ENCODE measurements around the gene OR10AG1. TPM values are rescaled to one million over a fixed set of nuclear protein-coding genes. Genes with fewer than 3 reads are reported as not detected.

OR10AG1 gene
- total RNA-seq, 1 experiment from 2014 or later: not detected

GRCh38 chr11:55949330-55949729, 20.4 kb downstream of the OR10AG1 start:
- no peak for DNase-seq
- Histone ChIP-seq H3K4me1 (ENCODE audit: low read length) (no peaks in the 10 kb centered on the region), H3K9me3 (ENCODE audit: low read length) (0 out of 2 replicates have a peak, but pooled peaks cover 4% of the 10 kb centered on the region), H4K20me1 (ENCODE audit: insufficient read depth, low read depth, low read length) (no peaks in the 10 kb centered on the region), H3K9ac (ENCODE audit: low read length) (no peak overlapping the region), H3K27me3 (ENCODE audit: low read length) (no peaks in the 10 kb centered on the region), H3K27ac (ENCODE audit: low read length) (no peak overlapping the region), H3K4me2 (ENCODE audit: low read depth, low read length, poor library complexity, severe bottlenecking) (no peak overlapping the region), H3K9me2 (replicated peaks; ENCODE audit: insufficient read depth, low read length) (no peaks in the 10 kb centered on the region), H2AFZ (ENCODE audit: low read length) (no peak overlapping the region), H3K79me2 (ENCODE audit: low read length) (no peaks in the 10 kb centered on the region), H3K36me3 (ENCODE audit: insufficient read depth, low read length) (no peaks in the 10 kb centered on the region), H3K4me3 (ENCODE audit: low read length) (no peak overlapping the region)

DNA sequence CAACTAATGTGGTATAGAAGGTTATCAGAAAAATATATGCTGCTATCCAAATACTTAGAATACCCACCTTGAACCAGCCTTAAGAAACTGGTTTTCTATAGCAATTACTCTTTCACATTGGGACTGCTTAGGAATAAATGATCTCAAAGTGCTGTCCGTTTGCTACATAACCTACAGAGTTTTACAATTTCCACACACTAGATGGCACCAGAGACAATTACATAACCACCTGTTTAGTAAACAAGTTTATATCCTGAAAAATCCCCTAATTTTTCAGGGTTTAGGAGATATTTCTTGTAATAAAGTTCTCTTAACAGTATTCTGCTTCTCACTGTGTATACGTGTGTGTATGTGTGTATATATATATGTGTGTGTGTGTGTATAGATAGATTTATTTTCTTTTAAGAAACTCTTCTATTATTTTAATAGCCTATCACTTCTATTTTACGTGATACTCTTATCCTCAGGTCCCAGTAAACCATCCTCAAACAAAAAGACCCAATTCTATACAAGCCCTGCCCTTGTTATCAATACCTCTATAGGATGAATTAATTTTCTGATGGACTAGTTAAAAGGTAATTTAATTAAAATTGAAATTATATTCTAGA, 26.9 kb downstream of the OR10AG1 start:
- no peaks in the 10 kb centered on the region for H3K36me3 ChIP-seq (ENCODE audit: insufficient read depth, low read length)
- H3K9me2 ChIP-seq (replicated peaks; ENCODE audit: insufficient read depth, low read length): no peaks in the 10 kb centered on the region
- no peaks in the 10 kb centered on the region for H3K9me3 ChIP-seq (ENCODE audit: low read length)
- no peaks in the 10 kb centered on the region for H3K4me1 ChIP-seq (ENCODE audit: low read length)
- H3K79me2 ChIP-seq (ENCODE audit: low read length): no peaks in the 10 kb centered on the region
- no peak overlapping the region for H3K4me2 ChIP-seq (ENCODE audit: low read depth, low read length, poor library complexity, severe bottlenecking)
- H3K9ac ChIP-seq (ENCODE audit: low read length): no peak overlapping the region
- H3K27me3 ChIP-seq (ENCODE audit: low read length): no peaks in the 10 kb centered on the region
- H3K4me3 ChIP-seq (ENCODE audit: low read length): no peak overlapping the region
- peak; percentile 74 for DNase-seq
- H4K20me1 ChIP-seq (ENCODE audit: insufficient read depth, low read depth, low read length): no peaks in the 10 kb centered on the region
- H2AFZ ChIP-seq (ENCODE audit: low read length): no peak overlapping the region
- no peak overlapping the region for H3K27ac ChIP-seq (ENCODE audit: low read length)

GRCh38 chr11:55936300-55936699, 33.4 kb downstream of the OR10AG1 start, which contains the start of gene OR5I1:
OR5I1 (minus strand) TSS chr11:55936400; CDS start chr11:55936400, 0 bp downstream.
- Histone ChIP-seq H3K36me3 (ENCODE audit: insufficient read depth, low read length) (no peaks in the 10 kb centered on the region), H3K27ac (ENCODE audit: low read length) (no peak within 1 kb of the TSS), H3K4me1 (ENCODE audit: low read length) (no peaks in the 10 kb centered on the region), H3K9me2 (replicated peaks; ENCODE audit: insufficient read depth, low read length) (no peaks in the 10 kb centered on the region), H3K79me2 (ENCODE audit: low read length) (no peaks in the 10 kb centered on the region), H3K4me2 (ENCODE audit: low read depth, low read length, poor library complexity, severe bottlenecking) (no peak within 1 kb of the TSS), H3K9me3 (ENCODE audit: low read length) (peaks cover 13% of the 10 kb centered on the region), H3K27me3 (ENCODE audit: low read length) (no peaks in the 10 kb centered on the region), H2AFZ (ENCODE audit: low read length) (no peak within 1 kb of the TSS), H3K9ac (ENCODE audit: low read length) (no peak within 1 kb of the TSS), H4K20me1 (ENCODE audit: insufficient read depth, low read depth, low read length) (no peaks in the 10 kb centered on the region), H3K4me3 (ENCODE audit: low read length) (no peak within 1 kb of the TSS)
- DNase-seq: no peak

DNA sequence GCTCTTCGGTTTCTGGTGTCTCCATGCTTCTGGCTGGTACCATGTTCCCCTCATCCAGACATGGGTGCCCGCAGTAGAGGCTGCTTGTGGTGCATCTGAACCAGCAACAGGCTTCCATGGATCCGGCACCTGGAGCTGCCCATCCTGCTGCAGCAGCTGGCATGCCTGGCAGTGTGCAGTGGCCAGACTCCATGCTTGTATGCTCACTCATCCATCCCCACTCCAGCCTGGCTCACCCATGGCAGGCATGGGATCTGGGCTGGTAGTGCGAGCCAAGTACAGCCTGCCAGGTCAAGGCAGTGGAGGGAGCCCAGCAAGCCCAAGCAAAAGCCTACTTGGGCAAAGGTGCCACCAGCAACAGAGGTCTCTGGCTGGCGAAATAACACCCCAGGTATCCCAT, 49.2 kb downstream of the OR10AG1 start:
- H3K79me2 ChIP-seq (ENCODE audit: low read length): no peaks in the 10 kb centered on the region
- H3K36me3 ChIP-seq (ENCODE audit: insufficient read depth, low read length): no peaks in the 10 kb centered on the region
- H4K20me1 ChIP-seq (ENCODE audit: insufficient read depth, low read depth, low read length): no peaks in the 10 kb centered on the region
- peaks cover 14% of the 10 kb centered on the region; the same call in 1 of the 2 replicates for H3K9me3 ChIP-seq (ENCODE audit: low read length)
- no peak overlapping the region for H3K27ac ChIP-seq (ENCODE audit: low read length)
- no peaks in the 10 kb centered on the region for H3K4me1 ChIP-seq (ENCODE audit: low read length)
- no peaks in the 10 kb centered on the region for H3K27me3 ChIP-seq (ENCODE audit: low read length)
- H3K9ac ChIP-seq (ENCODE audit: low read length): no peak overlapping the region
- DNase-seq: no peak
- H3K4me2 ChIP-seq (ENCODE audit: low read depth, low read length, poor library complexity, severe bottlenecking): no peak overlapping the region
- no peaks in the 10 kb centered on the region for H3K9me2 ChIP-seq (replicated peaks; ENCODE audit: insufficient read depth, low read length)
- H2AFZ ChIP-seq (ENCODE audit: low read length): no peak overlapping the region
- H3K4me3 ChIP-seq (ENCODE audit: low read length): no peak overlapping the region

Other genes starting within 250 kb of the OR10AG1 start
- not detected in 2 replicates for gene OR5D13, start 196.5 kb downstream of the OR10AG1 start, total RNA-seq (2014; rRNA removed; shearing (Covaris generic); ENCODE audit: low replicate concordance)
- gene OR5D14, start 174.4 kb downstream of the OR10AG1 start, total RNA-seq (2014; rRNA removed; shearing (Covaris generic); ENCODE audit: low replicate concordance): not detected in 2 replicates
- gene OR5L1, start 158.6 kb downstream of the OR10AG1 start, total RNA-seq (2014; rRNA removed; shearing (Covaris generic); ENCODE audit: low replicate concordance): not detected in 2 replicates
- not detected in 2 replicates for gene OR5D18, start 150.3 kb downstream of the OR10AG1 start, total RNA-seq (2014; rRNA removed; shearing (Covaris generic); ENCODE audit: low replicate concordance)
- not detected in 2 replicates for gene OR5L2, start 142.7 kb downstream of the OR10AG1 start, total RNA-seq (2014; rRNA removed; shearing (Covaris generic); ENCODE audit: low replicate concordance)
- gene OR5D16, start 131.2 kb downstream of the OR10AG1 start, total RNA-seq (2014; rRNA removed; shearing (Covaris generic); ENCODE audit: low replicate concordance): not detected in 2 replicates
- not detected in 2 replicates for gene TRIM51, start 86.6 kb downstream of the OR10AG1 start, total RNA-seq (2014; rRNA removed; shearing (Covaris generic); ENCODE audit: low replicate concordance)
- gene OR5W2, start 55.4 kb downstream of the OR10AG1 start, total RNA-seq (2014; rRNA removed; shearing (Covaris generic); ENCODE audit: low replicate concordance): not detected in 2 replicates
- gene OR5I1, start 33.5 kb downstream of the OR10AG1 start, total RNA-seq (2014; rRNA removed; shearing (Covaris generic); ENCODE audit: low replicate concordance): not detected in 2 replicates
- gene OR5F1, start 24.7 kb upstream of the OR10AG1 start, total RNA-seq (2014; rRNA removed; shearing (Covaris generic); ENCODE audit: low replicate concordance): not detected in 2 replicates
- gene OR5AS1, start 57.7 kb upstream of the OR10AG1 start, total RNA-seq (2014; rRNA removed; shearing (Covaris generic); ENCODE audit: low replicate concordance): not detected in 2 replicates
- not detected in 2 replicates for gene OR8I2, start 123.4 kb upstream of the OR10AG1 start, total RNA-seq (2014; rRNA removed; shearing (Covaris generic); ENCODE audit: low replicate concordance)
- not detected in 2 replicates for gene OR8H2, start 133.7 kb upstream of the OR10AG1 start, total RNA-seq (2014; rRNA removed; shearing (Covaris generic); ENCODE audit: low replicate concordance)
- gene OR8H3, start 152.4 kb upstream of the OR10AG1 start, total RNA-seq (2014; rRNA removed; shearing (Covaris generic); ENCODE audit: low replicate concordance): not detected in 2 replicates
- not detected in 2 replicates for gene OR8J3, start 170.3 kb upstream of the OR10AG1 start, total RNA-seq (2014; rRNA removed; shearing (Covaris generic); ENCODE audit: low replicate concordance)
- gene OR8K5, start 190.4 kb upstream of the OR10AG1 start, total RNA-seq (2014; rRNA removed; shearing (Covaris generic); ENCODE audit: low replicate concordance): not detected in 2 replicates
- not detected in 2 replicates for gene OR5J2, start 206.7 kb upstream of the OR10AG1 start, total RNA-seq (2014; rRNA removed; shearing (Covaris generic); ENCODE audit: low replicate concordance)

Measured in Karpas-422 (cell line).